D721Med (cell line): ENCODE results near the gene ZSCAN10.
"Not testable (repeated sequence)": the region's sequence is repeated elsewhere in the genome, so short reads cannot be mapped to it uniquely, and the experiment has no call there.

Experiments used
- DNase-seq: peaks from one replicate; pipeline ENCODE4 v3.0.0; 2011; ENCODE audit warnings: low spot score; ENCODE audit not compliant: insufficient read length
- FAIRE-seq: peaks from 2 replicates; lab custom pipeline; 2011; peaks lifted over from hg19 to GRCh38; lab: Jason Lieb, UNC
- TF ChIP-seq, protein P1 (sequence below): IDR thresholded peaks from 2 replicates; pipeline ENCODE4 v1.5.1; 2012; ENCODE audit warnings: mild to moderate bottlenecking, control low read depth; ENCODE audit not compliant: insufficient read depth; ENCODE audit errors: missing control alignments

The ZSCAN10 gene

DNA sequence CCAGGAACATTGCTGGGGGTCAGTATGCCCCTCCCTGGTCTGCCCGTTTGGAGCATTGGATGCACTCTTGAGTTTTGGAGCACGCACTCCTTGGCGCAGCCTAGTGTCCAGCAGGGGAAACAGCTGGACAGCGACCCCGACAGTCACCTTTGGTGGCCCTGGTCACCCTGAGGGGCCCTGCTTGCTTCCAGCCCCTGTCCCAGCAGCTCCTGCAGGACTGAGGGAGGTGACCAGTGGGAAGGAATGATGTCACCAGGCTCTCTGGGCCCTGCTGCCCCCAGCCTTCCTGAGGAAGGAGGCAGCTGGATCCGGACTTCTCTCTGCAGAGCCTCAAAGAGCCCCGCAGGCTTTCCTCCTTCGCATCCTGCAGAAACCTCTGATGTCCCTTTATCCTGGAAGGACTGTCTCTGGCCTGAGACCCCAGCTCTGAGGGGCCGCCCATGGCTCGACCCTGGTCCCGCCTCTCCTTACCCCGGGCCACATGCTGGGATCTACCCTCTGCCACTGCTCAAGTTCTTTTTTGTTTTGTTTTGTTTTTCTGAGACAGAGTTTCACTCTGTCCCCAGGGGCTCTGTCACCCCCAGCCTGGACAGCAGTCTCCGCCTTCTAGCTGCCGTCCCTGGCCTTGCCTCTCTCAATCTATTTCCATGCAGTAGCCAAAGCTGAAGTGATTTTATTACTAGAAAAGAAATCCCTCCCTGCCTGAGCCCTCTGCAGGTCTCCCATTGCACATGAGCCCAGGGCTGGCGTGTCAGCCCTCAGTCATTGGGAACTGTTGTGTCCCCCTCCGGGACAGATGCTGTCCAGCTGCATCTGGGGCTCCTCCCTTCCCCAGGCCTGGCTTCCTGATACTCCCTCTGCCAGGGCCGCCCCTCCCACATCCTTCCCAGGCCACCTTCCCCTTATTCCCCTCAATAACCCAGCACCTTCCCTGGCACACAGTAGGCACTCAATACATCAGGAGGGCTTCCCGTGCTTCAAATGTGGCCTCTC, 11.6 kb downstream of the ZSCAN10 start:
- FAIRE-seq = no peak
- DNase-seq = no peak
- TF ChIP-seq, protein P1, sequence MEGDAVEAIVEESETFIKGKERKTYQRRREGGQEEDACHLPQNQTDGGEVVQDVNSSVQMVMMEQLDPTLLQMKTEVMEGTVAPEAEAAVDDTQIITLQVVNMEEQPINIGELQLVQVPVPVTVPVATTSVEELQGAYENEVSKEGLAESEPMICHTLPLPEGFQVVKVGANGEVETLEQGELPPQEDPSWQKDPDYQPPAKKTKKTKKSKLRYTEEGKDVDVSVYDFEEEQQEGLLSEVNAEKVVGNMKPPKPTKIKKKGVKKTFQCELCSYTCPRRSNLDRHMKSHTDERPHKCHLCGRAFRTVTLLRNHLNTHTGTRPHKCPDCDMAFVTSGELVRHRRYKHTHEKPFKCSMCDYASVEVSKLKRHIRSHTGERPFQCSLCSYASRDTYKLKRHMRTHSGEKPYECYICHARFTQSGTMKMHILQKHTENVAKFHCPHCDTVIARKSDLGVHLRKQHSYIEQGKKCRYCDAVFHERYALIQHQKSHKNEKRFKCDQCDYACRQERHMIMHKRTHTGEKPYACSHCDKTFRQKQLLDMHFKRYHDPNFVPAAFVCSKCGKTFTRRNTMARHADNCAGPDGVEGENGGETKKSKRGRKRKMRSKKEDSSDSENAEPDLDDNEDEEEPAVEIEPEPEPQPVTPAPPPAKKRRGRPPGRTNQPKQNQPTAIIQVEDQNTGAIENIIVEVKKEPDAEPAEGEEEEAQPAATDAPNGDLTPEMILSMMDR = no peak

DNA sequence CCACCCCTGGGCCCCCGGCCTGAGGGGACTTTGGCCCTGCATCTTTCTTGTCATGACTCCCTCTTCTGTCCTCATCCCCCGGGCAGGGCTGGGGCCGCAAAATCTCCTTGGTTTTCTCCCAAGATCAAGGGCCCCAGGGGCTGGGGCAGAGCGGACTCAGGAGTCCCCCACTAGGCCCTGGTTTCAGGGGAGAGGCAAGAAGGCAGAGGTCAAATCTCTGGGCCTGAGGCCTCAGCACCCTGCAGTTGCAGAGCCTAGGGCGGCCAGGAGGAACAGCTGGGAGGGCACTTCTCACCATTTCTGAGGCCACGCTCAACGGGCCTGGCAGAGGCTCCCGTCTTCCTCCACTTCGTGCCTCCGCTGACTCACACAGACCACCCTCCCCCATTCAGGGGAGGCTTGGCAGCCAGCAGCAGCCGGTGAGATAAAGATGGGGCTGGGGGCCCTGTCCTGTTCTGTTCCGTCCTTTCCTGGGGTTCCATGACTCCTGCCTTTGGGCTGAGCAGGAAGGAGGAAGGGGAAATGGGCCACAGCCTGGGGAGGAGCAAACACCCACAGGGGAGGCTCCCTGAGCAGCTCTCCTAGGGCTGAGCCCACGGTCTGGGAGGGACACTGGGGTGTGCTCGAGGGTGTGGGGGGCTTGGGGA, 12.4 kb downstream of the ZSCAN10 start:
- no peak for DNase-seq
- FAIRE-seq = no peak
- TF ChIP-seq, protein P1 = no peak

DNA sequence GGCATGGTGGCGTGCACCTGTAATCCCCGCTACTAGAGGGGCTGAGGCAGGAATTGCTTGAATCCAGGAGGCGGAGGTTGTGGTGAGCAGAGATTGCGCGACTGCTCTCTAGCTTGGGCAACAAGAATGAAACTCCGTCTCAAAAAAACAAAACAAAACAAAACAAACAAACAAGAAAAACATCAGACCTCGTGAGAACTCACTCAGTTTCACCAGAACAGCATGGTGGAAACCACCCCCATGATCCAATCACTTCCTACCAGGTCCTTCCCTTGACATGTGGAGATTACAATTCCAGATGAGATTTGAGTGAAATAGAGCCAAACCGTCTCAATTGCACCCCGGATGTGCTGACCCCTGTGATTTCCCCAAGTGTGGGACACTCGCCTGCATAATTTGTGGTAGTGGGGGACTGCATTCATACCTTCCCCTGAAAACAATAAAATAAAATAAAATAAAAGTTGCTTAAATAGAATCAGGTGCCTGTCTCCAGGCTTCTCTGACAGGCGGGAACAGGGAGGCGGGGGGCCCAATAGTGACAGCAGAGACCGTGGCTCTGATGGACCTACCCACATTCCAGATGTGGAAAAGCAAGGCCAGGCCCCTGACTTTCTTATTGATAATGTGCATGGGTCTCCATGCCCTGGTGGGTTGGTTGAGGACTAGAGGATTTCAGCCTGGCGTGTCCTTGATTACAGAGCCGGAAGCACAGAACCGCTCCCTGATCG, 13.1 kb downstream of the ZSCAN10 start:
- no peak for DNase-seq
- FAIRE-seq = no peak
- TF ChIP-seq, protein P1 = no peak

DNA sequence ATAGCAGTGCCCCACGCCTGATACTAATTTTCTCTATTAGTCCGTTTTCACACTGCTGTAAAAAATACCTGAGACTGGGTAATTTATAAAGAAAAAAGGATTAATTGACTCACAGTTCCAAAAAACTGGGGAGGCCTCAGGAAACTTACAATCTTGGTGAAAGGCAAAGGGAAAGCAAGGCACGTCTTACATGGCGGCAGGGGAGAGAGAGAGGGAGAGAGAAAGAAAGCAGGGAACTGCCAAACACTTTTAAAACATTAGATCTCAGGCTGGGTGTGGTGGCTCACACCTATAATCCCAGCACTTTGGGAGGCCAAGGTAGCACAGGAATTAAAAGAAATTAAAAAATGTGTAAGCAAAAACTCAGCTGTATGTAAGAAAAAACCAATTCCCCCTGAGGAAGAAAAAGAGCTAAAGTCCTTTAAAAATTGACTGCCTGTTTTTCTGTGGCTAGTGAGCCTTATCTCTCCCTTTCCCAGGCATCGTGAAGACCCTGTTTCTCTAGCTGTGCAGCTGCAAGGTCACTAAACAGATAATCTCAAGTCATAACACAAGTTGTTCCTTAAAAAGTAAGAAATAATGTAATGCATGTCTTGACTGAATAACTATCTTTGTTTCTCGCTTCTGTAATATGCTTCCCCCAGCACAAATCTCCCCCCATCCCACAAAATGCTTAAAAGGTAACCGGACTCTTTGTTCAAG, 14.0 kb downstream of the ZSCAN10 start:
- FAIRE-seq (no peak), DNase-seq (no peak)
- TF ChIP-seq, protein P1 = no peak

DNA sequence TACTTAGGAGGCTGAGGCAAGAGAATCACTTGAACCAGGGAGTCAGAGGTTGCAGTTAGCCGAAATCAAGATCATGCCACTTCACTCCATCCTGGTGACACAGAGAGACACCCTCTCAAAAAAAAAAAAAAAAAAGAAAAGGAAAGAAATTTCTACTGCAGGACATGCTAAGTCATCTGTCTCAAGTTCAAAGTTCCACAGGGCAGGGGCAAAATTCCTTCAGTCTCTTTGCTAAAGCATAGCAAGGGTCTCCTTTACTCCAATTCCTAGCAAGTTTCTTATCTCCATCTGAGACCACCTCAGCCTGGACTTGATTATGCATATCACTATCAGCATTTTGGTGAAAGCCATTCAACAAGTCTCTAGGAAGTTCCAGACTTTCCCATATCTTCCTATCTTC, 14.6 kb downstream of the ZSCAN10 start:
- TF ChIP-seq, protein P1 = no peak
- no peak for DNase-seq
- no peak for FAIRE-seq

DNA sequence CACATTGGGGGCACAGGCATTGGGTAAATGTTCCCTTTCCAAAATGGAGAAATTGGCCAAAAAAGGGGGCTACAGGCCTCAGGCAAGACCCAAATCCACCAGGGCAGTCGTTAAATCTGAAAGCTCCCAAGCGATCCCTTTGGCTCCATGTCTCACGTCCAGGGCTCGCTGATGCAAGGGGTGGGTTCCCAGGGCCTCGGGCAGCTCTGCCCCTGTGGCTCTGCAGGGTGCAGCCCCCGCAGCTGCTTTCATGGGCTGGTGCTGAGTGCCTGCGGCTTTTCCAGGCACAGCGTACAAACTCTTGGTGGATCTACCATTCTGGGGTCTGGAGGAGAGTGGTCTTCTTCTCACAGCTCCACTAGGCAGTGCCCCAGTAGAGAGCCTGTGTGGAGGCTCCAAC, 15.7 kb downstream of the ZSCAN10 start:
- FAIRE-seq = not testable (repeated sequence)

DNA sequence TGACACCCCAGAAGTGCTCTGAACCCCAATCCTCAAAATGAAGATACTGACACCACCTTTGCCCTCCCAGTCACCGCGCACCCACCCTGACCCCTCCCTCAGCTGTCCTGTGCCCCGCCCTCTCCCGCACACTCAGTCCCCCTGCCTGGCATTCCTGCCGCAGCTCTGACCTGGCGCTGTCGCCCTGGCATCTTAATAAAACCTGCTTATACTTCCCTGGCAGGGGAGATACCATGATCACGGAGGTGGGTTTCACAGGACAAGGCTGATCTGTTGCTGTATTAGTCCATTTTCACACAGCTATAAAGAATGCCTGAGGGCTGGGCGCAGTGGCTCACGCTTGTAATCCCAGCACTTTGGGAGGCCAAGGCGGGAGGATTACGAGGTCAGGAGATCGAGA, 17.1 kb downstream of the ZSCAN10 start:
- DNase-seq, FAIRE-seq: not testable (repeated sequence)

More for the DNA sequence above, 15.7 kb downstream of the ZSCAN10 start:
- DNase-seq = not testable (repeated sequence)
